GM18951 (cell line): Measurements from ENCODE around the gene SUFU.

ENCODE experiments used
- POLR2A ChIP-seq: IDR thresholded peaks from 4 replicates; pipeline ENCODE4 v1.6.1; 2011; ENCODE audit warnings: mild to moderate bottlenecking; ENCODE audit not compliant: insufficient read length, insufficient read depth; ENCODE audit errors: extremely low read depth
- in situ Hi-C: fragments of 300-500 bp; cut with MboI; formaldehyde crosslinking; loops from one replicate; pipeline ENCODE4 v1.12.0; 2022; ENCODE audit warnings: low sequenced_read_pairs, mixed read lengths, inconsistent platforms; ENCODE audit not compliant: unreplicated experiment

SUFU gene

DNA sequence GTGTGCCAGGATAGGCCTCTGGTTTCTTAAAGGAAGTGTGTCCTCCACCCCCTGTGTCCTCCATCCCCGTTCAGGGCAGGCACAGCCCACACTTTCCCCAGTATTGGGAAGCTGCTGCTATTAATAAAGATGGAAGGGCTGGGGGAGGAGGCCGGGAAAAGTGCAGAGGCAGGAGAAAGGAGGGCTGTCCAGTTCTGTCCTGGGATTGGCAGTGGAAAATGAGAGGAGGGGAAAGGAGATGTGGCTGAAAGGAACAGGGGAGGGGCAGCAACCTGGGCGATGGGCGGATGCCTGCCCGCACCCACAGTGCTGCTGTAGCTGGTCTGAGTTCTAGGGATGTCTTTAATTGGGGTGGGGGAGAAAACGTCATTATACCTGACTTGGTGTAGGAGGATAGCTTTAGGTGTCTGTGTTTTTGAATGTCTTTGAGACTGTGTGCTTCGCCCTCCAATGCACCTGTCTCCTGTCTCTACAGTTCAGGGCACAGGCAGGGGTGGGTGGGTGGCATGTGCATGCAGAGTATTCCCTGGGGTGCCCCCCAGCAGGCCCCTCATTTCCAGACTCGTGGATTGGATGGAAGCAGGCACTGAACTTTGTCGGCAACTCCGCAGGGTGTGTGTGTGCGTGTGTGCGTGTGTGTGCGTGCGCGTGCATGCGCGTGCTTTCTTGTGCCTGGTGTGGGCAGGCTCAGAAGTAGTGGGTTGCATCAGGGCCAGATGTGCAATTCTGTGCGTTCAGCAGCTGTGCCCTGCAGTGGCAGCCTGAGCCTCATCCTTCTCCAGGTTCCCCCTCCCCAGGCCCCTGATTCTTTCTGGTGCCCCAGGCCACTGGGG is 143.1 kb downstream of the SUFU start:
- TF ChIP-seq POLR2A, result no peak
- in situ Hi-C loops, result no loop called here

DNA sequence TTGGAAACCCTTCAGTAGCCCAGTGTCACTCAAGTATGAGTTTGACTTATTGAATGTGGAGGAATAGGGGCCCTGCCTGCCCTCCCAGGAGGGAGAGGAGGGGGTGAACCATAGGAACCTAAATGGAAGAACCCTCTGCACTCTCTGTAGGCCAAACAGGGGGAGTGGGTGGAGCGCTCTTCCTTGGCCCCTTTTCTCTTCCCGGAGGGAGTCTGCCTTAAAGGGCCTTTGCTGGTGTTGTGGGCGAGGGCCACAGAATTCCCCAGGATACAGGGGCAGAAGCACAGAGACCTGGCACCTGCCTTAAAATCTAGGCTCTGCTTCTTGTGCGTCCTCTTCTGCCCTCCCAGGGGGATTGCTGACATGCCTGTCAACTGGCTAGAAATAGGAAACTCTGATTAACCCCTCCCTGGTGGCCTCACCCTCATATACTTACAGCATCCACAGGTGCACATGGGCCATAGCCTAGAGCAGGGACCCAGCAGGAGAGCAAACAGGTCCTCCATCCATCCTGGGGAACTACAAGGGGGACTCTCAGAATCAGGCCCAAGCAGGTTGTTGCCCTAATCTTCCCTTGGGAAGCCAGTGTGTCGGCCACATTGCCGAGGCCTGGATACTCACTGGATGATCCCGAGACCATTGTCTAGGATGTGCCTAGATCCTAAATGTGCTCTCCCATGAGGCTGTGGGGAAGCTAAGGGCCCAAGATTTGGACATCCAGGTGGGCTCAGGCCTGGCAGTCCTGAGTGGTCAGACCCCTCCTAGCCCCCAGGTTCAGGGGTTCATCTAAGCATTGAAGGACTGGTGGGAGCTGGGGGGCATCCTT is 143.9 kb downstream of the SUFU start:
- in situ Hi-C loops, result no loop called here
- TF ChIP-seq POLR2A, result no peak

DNA sequence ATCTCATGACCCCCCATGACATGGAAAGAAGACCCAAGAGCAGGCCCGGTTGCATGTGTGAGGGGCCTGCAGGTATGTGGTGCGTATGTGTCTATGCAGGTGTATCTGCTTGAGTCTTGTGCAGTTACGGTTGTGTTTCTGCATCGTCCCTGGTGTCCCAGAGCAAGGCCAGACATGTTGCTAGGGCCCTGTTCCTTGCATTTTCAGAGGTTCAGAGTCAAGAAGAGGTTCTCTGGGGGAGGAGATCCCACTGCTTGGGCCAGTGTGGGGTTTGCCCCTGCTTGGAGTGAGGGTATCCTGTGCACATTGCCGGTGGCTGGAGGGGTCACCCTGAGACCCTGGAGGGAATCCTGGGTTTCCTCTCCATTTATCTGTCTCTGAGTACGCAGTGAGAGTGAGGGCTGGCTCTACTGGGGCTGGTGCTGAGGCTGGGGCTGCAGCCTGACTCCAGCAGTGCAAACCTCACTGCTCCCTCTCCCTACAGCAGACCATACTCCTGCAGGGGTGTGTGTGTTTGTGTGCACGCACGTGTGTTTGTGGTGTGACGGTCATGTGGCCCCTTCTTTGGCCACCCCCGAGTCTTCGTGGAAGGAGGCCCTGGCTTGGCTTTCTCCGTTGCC is 144.6 kb downstream of the SUFU start:
- TF ChIP-seq POLR2A, result no peak
- in situ Hi-C loops, result no loop called here

DNA sequence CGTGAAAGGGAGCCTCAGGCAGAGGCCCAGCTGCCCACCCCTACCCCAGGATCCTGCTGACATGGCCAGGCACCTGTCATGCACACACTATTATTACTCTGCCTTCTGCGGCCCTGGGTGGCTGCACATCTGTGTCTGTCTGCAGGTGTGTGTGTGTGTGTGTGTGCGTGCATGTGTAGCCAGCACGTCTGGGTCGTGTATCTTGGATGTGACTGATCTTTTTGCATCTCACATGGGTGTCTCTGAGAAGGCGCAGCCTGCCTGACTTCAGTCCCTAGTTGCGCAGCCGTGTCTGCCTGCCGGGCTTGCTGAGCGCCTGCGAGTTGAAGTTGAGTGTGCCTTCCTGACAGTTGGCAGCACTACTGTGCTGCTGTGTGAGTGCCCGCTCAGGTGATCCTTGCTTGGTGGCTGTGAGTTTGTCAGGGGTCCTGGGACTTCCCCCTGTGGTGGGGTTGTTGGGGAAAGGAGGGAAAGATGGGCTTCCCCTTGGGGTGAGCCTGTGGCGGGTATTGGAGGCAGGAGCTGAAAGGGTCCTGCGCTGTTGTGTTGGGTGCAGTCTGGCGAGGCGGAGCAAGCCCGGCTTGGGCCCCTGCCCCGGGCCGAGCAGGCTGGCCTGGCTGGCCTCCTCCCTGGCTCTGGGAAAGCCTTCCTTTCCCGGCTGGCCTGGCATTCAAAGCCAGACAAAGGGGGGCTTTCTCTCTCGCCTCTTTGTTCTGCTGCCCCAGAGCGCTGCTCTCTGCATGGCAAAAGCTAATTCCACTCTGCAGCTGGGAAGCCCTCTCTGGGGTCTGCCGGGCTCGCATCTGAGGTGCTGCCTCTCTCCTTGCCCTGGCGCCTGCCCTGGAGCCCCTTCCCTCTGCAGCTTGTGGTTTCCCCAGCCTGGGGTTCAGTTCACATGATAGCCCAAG is 145.4 kb downstream of the SUFU start:
- no peak for TF ChIP-seq POLR2A
- in situ Hi-C loops, result no loop called here

DNA sequence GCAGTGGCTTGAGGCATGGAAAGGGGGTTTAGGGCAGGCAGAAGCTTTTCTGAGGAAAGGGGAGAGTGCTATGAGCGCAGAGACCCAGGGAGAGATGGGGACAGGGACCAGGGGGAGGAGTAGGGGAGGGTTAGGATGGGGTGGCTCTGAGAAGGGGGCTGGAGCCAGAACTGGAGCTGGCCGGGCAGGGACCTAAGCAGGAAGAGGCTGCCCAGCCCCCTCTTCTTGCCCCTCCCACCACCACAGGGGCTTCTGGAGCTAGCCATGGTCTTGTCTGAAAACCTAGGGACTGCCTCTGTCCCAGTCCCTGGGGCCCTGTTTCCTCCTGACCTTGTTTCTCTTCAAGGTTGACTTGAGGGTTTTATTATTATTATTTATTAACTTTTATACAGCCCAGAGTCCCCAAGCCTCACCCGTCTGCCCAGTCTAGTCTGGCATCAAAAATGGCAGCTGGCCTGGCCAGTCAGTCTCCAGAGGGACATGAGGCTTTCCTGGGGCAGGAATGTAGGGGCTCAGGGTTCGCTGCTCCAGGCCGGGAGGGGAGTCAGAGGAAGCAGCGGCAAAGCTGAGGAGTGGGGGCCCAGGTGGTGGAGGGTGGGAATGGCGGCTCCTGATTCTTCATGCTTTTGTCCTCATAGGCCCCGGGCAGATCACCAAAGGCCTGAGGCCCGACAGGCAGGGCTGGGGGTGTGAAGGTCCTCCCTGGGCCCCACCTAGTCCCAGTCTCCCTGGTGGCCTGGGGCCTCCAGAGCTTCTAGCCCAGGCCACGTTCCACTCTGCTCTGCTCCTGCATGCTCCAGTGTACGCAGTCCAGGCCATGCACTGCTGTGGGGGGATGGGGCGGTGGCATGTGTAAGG is 146.3 kb downstream of the SUFU start:
- in situ Hi-C loops, result no loop called here
- no peak for TF ChIP-seq POLR2A

DNA sequence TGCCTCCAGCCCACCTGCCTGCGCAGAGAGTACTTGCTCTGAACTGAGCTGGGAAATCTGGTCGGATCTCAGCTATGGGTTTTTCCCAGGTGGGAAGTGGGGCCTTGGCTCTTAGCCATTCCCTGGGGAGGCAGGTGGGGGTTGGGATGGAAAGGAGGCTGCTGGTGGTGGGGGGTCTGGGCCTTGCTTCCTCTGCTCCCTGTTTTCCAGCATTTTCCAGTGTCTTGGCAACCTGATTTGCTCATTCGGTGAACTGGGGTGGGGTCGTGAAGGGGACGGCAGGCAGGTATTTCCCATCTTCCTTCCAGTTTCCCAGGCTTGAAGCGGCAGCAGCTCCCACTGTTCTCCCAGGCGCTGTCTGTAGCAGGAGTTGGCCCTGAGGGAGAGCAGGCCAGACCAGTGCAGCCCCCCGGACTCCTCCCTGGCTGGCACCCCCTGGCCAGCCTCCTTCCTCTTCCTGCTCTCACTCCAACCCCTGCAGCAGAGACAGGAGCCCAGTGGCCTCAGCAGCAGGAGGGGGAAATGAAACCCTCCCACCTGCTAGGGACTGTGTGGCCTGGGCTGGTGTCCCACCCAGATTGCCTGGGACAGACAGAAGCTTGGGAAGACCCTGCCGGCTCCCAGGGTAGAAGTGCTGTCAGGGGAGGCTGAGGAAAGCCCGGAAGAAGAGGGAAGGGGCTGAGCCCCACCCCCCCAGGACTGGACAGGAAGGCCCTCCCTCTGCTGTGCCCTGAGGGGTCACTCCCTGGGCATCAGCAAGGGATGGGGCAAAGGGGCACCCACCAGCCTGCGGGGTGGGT is 147.1 kb downstream of the SUFU start:
- TF ChIP-seq POLR2A, result no peak
- in situ Hi-C loops, result no loop called here

DNA sequence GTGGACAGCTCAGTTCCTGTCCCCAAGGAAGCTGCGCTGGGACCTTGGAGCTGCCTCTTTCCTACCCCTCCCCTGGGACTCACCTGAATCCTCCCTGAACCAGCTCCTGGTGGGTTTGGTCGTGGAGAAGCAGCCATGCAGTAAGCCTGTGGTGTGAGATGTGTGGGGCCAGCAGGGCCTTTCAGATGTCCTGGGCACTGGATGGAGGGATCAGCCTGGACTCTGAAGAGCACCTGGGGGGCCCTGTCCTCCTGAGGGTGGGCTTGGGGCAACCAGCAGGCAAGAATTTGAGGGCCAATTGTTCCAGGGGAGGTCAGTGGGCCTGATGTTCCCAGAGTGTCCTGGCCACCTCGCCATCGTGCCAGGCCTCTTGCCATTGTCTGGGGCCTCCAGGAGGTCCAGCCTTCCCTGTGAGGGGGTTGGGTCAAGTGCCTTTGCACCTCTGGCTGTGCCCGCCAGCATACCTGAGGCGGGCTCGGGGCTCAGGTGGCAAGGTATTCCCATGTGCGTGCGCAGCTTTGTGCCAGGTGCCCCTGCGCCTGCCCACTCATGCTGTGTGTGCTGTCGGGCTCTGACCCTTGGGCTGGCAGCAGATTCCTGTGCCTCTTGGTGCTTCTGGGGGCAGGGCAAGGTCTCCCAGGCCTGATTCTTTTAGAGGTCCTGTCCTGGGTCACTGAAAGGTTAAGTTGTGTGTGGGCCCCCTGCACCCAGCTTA is 147.8 kb downstream of the SUFU start:
- no peak for TF ChIP-seq POLR2A
- in situ Hi-C loops, result no loop called here

DNA sequence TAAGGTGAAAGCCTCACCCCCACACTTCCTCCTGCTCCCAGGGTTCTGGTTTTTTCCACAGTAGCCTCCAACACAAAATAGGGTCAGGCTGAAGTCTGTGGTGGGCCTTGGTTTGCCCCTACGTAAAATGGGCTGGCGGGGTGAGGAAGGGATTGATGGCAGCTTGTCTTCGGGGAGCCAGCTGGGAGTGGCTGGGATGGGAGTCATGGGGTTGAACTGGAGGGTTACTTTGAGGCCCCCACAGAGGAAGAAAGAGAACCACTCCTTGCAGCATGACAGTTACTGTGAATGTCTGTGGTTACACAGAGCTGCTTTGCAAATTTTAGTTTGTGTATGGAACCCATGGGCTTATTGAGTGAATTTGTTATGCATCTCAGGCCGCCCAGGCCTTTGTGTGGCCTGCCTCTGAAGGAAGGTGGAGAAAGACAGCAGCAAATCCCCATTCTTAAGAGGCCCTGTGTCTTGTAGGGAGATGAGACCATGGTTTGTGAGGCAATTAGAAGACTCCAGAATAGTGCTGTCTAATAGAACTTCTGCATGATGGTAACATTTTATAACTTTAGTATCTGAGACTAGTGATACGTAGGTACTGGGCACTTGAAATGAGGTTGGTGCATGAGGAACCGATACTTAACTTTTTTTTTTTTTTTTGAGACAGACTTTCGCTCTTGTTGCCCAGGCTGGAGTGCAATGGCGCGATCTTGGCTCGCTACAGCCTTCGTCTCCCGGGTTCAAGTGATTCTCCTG is 148.6 kb downstream of the SUFU start:
- TF ChIP-seq POLR2A, result no peak
- in situ Hi-C loops, result no loop called here

DNA sequence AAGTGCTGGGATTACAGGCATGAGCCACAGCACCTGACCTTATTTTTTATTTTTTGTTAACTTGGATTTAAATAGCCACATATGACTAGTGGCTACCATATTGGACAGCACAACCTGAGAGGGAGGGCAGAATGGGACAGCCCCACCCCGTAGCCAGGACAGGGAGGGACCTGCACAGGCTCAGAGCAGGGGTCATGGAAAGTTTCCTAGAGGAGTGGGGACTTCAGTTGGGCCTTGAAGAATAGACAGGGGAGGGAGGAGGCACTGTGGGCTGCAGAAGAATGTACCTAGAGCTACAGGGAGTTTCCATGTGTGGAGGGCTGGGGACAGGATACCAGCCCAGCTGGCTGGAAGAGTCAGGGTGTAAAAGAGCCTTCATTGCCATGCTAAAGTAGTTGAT is 149.3 kb downstream of the SUFU start:
- in situ Hi-C loops, result no loop called here

DNA sequence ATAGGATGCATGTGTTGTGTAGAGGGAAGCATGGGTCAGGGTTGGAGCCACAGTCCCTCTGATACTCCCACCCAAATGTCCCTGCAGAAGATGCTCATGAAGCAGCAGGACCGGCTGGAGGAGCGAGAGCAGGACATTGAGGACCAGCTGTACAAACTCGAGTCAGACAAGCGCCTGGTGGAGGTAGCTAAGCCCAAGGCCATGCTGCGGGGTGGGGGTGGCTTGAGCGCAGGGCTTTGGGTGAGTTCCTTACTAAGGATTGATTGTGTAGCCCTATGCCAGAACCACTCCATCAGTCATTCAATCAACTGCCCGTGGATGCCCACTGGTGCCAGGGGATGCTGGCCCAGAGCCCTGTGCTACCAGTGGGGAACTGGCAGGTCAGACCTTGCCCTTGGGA is 150.8 kb downstream of the SUFU start:
- TF ChIP-seq POLR2A, result no peak
- in situ Hi-C loops, result no loop called here

More for the DNA sequence above, 149.3 kb downstream of the SUFU start:
- TF ChIP-seq POLR2A, result no peak
